ENCODE results near the gene ZNF184. TPM values are rescaled to one million over a fixed set of nuclear protein-coding genes. Genes with fewer than 3 reads are reported as not detected.
"Not testable (repeated sequence)": the region's sequence is repeated elsewhere in the genome, so short reads cannot be mapped to it uniquely, and the experiment has no call there.

Gene ZNF184
- total RNA-seq, 1 experiment from 2014 or later = 10.2 TPM

DNA sequence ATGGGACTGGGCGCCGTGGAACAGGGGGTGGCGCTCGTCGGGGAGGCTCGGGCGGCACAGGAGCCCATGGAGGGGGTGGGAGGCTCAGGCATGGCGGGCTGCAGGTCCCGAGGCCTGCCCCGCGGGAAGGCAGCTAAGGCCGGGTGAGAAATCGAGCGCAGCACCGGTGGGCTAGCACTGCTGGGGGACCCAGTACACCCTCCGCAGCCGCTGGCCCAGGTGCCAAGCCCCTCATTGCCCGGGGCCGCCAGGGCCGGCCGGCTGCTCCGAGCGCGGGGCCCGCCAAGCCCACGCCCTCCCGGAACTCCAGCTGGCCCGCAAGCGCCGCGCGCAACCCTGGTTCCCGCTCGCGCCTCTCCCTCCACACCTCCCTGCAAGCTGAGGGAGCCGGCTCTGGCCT, 48.1 kb downstream of the ZNF184 start:
- DNase-seq (ENCODE audit: low spot score) = not testable (repeated sequence)

DNA sequence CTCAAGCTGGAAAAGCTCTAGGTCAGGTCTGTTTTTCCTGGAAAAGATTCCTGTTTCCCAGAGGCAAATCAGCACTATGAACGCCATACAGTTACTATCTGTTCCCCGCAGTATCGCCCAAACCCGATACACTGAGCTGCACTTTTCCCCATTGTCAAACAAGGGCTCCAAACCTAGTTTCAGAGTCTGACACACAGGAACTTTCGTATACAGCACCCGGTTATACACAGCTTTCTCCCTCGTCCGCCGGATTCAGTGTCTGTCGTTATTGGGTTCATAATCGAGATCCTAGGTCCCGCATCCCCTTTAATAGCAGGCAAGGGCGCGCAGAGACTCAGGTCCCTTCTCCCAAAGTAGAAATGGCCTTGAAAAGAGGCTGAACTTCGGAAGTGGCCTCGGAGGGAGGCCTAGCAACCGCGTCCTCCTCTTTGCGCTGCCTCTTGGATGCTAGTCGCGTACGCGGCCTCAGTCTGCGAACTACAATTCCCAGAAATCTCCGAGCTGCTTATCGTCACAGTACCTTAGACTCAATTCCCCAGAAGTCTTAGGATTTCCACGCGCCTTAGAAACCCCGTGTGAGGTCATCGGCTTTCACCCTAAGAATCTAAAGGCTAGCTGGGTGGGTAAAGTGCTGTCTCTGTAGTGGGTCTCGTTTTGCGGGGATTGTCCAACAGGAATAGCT, 50.1 kb downstream of the ZNF184 start:
- DNase-seq (ENCODE audit: low spot score) = no peak

DNA sequence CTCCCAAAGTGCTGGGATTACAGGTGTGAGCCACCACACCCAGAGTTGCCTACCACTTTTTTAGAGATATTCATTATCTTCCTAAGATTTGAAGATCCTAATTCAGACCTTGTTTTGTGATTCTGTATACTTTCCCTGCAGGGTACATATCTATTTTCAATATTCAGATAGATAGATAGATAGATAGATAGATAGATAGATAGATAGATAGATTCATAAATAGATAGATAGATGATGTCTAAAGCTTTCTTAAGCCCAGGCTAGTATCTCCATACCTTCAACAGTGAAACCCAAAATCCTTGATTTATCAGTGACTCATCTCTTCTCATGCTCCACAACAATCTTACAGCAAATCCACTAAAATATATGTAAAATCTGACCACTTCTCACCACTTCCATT, 53.5 kb downstream of the ZNF184 start:
- DNase-seq (ENCODE audit: low spot score) = no peak

DNA sequence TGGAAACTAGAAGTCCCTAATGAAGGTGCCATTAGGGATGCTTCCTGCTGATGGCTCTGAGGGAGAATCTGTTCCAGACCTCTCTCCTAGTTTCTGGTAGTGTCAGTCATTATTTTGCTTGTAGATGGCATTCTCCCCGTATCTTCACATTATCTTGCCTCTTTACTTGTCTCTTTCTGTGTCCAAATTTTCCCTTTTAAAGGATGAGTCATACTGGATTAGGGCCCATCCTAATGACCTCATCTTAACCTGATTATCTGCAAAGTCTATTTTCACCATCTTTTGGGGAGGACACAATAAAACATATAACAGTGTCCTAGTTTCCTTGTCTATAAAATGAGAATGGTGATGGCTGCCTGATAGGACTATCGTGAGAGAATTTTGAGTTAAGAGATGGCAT, 57.0 kb downstream of the ZNF184 start:
- DNase-seq (ENCODE audit: low spot score) = no peak

DNA sequence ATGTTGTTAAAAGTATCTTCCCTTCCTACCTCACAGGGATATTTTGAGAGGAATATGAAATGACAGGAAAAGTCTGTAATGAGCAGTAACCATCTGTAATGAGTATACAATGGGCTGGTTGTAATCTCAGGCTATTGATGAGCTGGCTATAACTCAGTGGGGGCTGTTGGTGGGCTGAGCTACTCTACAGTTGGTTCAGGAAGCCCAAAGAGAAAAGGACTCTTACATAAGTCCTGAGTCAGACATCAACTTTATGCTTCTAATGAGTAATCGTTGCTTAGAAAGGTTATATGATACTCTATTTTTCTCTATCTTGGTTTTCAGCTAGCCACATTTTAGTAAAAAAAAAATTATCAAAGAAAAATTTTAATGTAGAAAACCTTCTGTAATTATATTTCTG, 57.9 kb downstream of the ZNF184 start:
- DNase-seq (ENCODE audit: low spot score) = no peak

DNA sequence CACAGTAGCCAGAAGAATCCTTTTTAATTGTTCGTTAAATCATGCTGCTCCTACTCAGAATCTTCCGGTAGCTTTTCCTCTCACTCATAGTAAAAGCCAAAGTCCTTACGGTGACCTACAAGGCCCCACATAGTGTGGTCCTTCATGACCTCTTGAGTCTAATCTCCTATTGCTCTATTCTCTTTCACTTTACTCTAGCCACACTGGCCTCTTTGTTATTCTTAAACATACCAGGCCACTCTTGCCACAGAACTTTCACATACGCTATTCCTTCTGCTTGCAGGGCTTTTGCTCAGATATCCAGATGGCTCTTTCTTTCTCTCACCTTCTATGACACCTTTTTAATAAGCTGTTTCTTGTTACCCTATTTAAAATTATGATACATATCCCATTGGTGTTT, 58.6 kb downstream of the ZNF184 start:
- no peak for DNase-seq (ENCODE audit: low spot score)

DNA sequence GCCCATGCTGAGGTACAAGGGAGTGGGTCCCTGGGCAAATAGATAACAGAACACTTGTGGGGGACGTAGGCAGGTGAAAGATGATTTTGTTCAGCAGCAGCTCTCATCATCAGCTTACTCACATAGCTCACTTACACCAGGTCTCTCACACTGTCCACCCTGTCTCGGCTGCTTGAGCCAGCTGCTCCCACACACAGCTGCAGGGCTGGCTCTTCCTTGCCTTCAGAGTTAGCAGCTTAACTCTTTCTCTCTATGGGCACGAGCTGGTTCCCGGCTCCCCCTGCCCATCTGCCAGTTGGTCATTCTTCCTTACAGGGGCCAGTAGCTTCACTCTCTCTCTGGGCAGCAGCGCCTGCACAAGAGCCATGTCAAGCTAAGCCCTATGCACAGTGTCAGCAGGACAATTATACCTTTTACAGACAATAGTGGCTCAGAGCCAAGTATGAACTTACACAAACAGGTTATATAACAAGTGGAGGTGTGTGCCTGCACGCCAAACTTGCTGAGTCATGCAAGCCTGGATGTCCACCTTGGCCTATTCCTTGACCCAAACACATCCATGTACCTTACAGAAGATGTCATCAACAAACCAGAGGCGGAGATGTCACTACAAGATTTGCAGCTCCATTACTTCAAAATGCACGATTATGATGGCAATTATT, 65.6 kb downstream of the ZNF184 start:
- no peak for DNase-seq (ENCODE audit: low spot score)

DNA sequence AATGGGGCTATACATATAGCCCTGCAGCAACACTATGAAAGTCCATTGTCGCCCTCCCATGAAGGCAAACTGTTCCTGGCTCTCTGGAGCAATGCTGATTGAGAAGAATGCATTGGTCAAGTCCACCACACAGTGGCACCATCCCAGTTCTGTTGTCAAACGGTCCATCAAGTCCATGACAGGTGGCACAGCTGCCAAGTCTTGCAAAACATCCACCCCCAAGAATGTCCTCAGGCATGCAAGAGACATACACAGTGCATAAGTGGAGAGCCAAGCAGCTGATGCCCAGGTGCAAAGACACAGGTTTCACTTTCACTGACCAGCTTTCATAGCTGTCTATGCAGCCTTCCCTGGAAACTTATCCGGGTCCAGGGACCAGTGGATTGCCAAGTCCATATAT, 66.8 kb downstream of the ZNF184 start:
- DNase-seq (ENCODE audit: low spot score) = no peak

DNA sequence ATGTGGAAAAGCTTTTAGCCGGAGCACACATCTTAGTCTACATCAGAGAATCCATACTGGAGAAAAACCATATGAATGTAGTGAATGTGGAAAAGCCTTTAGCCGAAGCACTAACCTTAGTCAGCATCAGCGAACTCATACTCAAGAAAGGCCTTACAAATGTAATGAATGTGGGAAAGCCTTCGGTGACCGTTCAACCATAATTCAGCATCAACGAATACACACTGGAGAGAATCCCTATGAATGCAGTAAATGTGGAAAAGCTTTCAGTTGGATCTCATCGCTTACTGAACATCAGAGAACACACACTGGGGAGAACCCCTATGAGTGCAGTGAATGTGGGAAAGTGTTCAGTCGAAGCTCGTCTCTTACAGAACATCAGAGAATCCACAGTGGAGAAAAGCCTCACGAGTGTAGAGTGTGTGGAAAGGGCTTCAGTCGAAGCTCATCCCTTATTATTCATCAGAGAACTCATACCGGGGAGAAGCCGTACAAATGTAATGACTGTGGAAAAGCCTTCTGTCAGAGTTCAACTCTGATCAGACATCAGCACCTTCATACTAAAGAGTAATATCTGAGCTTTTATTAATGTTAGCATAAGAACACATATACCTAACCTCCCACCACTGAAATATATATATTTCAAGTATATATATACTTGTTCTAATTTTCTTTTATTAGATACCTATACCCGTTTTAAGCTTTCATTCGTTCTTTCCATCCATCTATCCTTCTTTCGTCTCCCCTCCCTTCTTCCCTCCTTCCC, 71.8 kb downstream of the ZNF184 start:
- no peak for DNase-seq (ENCODE audit: low spot score)

Other genes starting within 250 kb of the ZNF184 start
- 3.4 and 5.2 TPM in 2 replicates for gene PRSS16, start 225.4 kb downstream of the ZNF184 start, total RNA-seq (2014; rRNA removed; shearing (Covaris generic))
- not detected in 2 replicates for gene POM121L2, start 160.8 kb downstream of the ZNF184 start, total RNA-seq (2014; rRNA removed; shearing (Covaris generic))
- gene ZNF391, start 84.3 kb downstream of the ZNF184 start, total RNA-seq (2014; rRNA removed; shearing (Covaris generic)) = 0.37 and 0.91 TPM in 2 replicates

All from H4 (cell line).